Right cardiac atrium (tissue), 5 donors: ENCODE data around the gene ANXA4. TPM values are rescaled to one million over a fixed set of nuclear protein-coding genes. Genes with fewer than 3 reads are reported as not detected.

ENCODE experiments used
- ATAC-seq, 2 donors: fragments of 200-7000 bp; cut with Tn5 transposase; one replicate each; pipeline versions ENCODE4 v1.8.0 to v1.9.1; 2020; ENCODE audit warnings: moderate library complexity in 2 of 2, mild to moderate bottlenecking in 1 of 2
- DNase-seq, 3 donors: peaks; one replicate each; pipeline ENCODE4 v3.0.0-alpha.2; 2020
- H3K27ac ChIP-seq: one replicate; pipeline ENCODE4 v1.5.1; 2013; ENCODE audit warnings: mild to moderate bottlenecking, low read length, control low read depth, moderate library complexity
- H3K27me3 ChIP-seq: one replicate; pipeline ENCODE4 v1.6.1; 2013; ENCODE audit not compliant: control insufficient read depth, insufficient read depth
- H3K4me1 ChIP-seq: one replicate; pipeline ENCODE4 v1.6.1; 2013; ENCODE audit warnings: low read length; ENCODE audit not compliant: control insufficient read depth, insufficient read depth
- H3K4me3 ChIP-seq: one replicate; pipeline ENCODE4 v1.5.1; 2013; ENCODE audit warnings: low read length, control low read depth
- H3K9me3 ChIP-seq: one replicate; pipeline ENCODE4 v1.6.1; 2013; ENCODE audit warnings: low read length; ENCODE audit not compliant: control insufficient read depth
- WGBS: extraction: QIAGEN DNeasy Blood & Tissue Kit; methylation state at CpG from one replicate; pipeline ENCODE4 v1.1.7; 2013; 5-methylcytosine and 5-hydroxymethylcytosine counted together
- intact Hi-C, 4 donors: fragments of 100-400 bp; cut with DNase I; formaldehyde crosslinking; loops; one replicate each; pipeline versions ENCODE4 v1.11.0 to v1.14.0; 2022 to 2023
- polyA plus RNA-seq: library from polyadenylated mRNA; stranded (reverse); fragments of 200-250 nt; gene quantifications from one replicate; pipeline ENCODE4 v1.2.3, GENCODE V29; 2013
- total RNA-seq, 4 donors: library from RNA; stranded (reverse); fragmentation: NEBNext Ultra II Directional; extraction: Animal tissue kit (Norgen Biotek cat#: 25700); gene quantifications; one replicate each; pipeline ENCODE4 v1.2.1, GENCODE V29; 2021
- donor health status: healthy with polysubstance abuse.
- donor health status: DM: no; HTN: yes; CAD: no.
- donor health status: DM: no; HTN: no; CAD: no.
- donor health status: DM: no; HTN: yes; CAD: no; lungs with severe emphysema.
- donor health status: DM: yes; HTN: yes; CAD: no.

ANXA4 gene
- total and polyA plus RNA-seq, 5 donors, result 15.4 to 43.7 (median 27.3) TPM

DNA sequence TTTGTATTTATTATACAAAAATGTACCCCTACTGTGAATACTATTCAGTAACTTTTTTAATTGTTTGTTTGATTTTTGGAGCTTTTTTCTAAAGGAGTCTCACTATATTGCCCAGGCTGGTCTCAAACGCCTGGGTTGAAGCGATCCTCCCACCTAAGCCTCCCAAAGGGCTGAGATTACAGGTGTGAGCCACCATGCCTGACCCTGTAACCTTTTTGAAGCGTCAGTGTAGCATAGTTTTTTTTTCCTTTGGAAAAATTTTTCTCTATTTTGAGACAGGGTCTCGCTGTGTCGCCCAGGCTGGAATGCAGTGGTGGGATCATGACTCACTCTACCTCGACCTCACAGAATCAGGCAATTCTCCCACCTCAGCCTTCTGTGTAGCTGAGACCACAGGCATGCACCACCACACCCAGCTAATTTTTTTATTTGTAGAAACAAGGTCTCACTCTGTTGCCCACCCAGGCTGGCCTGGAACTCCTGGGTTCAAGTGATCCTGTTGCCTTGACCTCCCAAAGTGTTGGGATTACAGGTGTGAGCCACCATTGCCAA, 89.5 kb downstream of the ANXA4 start:
- Histone ChIP-seq H3K9me3 (no peaks in the 10 kb centered on the region), H3K4me1 (no peaks in the 10 kb centered on the region), H3K4me3 (no peak overlapping the region), H3K27ac (no peak overlapping the region), H3K27me3 (no peaks in the 10 kb centered on the region)
- ATAC-seq (no peak), DNase-seq (no peak)
- 93% methylated on average over 6 of the region's 6 CpGs for WGBS
- intact Hi-C loops, result no loop called here

DNA sequence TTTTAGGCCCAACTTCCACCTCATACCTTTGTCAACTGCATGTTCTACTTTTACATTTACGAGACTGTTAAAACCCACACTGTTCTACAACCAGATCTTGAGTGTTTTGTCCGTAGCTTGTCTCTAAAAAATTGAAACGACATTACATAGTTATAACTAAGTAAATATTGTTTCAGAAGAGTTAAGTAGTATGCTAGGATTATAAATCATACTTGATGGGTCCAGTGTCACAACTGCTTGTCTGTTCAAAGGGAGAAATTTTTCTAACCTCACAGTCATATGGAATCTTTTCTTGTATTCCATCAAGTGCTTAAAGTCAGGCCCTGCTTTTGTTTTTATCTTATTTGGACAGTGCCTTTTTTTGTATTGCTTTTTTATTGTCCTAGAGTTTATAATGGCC, 91.8 kb downstream of the ANXA4 start:
- Histone ChIP-seq H3K27me3 (no peaks in the 10 kb centered on the region), H3K4me1 (no peaks in the 10 kb centered on the region), H3K9me3 (no peaks in the 10 kb centered on the region), H3K4me3 (no peak overlapping the region), H3K27ac (no peak overlapping the region)
- ATAC-seq (no peak), DNase-seq (no peak)
- intact Hi-C loops, result no loop called here
- 89% methylated on average over 3 of the region's 3 CpGs for WGBS

DNA sequence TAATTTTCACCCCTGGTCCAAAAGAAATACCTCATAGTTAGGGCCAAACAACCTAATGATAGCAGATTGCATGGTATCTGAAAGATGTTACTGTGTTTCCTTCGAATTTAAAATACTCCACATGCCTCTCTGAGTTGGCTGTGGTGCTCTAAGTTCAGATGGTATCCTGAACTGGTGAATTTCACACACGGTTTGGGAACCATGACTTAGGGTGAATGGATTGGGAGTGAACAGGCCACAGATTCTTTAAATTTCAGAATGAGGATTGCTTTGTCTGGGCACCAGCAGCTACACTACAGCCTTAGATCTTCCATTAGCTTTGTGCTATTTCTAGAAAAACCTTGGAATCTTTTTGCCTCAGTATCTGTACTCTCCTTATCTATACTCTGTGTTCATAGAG, 93.7 kb downstream of the ANXA4 start:
- ATAC-seq, result no peak
- Histone ChIP-seq H3K27me3 (no peaks in the 10 kb centered on the region), H3K9me3 (no peaks in the 10 kb centered on the region), H3K4me1 (no peaks in the 10 kb centered on the region), H3K4me3 (no peak overlapping the region), H3K27ac (no peak overlapping the region)
- WGBS, result 80% methylated on average over 2 of the region's 2 CpGs
- intact Hi-C loops, result no loop called here
- no peak for DNase-seq

DNA sequence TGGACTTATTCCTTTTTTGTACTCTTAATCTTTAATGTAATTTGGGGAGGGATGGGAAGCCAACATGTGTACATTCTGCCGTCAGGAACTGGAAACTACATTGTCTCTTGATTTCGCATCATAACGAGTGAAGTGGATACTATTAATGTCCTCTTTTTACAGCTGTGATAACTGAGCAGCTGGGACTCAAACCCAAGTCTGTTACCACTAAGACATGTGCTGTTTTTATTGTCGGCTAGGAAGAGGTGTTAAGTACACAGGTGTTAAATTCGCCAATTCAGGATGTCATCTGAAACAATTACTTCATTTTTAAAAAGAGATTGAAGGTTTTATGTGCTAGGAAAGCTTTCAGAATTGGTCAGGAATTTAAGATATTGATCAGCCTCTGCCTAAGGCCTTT, 94.4 kb downstream of the ANXA4 start:
- Histone ChIP-seq H3K4me3 (no peak overlapping the region), H3K27ac (no peak overlapping the region), H3K27me3 (no peaks in the 10 kb centered on the region), H3K9me3 (no peaks in the 10 kb centered on the region), H3K4me1 (no peaks in the 10 kb centered on the region)
- DNase-seq, result no peak
- intact Hi-C loops, result no loop called here
- ATAC-seq, result no peak
- 52% methylated on average over 5 of the region's 5 CpGs for WGBS

DNA sequence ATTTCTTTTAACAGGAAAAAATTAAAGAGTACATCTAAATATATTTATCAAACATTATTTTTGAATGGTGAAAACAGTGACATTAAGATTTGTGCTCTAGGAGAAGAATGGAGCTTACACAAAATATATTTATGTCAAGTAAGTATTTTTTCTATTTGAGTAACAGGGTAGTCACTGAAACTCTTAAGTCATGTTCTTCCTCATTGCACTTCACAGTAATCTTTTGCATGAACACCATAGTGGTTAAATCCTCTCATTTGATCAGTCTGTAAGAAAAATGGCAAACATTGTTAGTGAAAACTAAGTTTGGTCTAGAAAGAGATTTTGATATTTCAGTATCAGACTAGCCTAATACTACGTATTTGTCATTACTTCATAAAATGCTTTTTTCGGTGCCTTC, 95.6 kb downstream of the ANXA4 start:
- 97% methylated on average over 2 of the region's 2 CpGs for WGBS
- ATAC-seq (no peak), DNase-seq (no peak)
- H3K27ac ChIP-seq, result no peak overlapping the region
- no peak overlapping the region for H3K4me3 ChIP-seq
- no peaks in the 10 kb centered on the region for H3K4me1 ChIP-seq
- H3K27me3 ChIP-seq, result no peaks in the 10 kb centered on the region
- H3K9me3 ChIP-seq, result no peaks in the 10 kb centered on the region
- intact Hi-C loops, result no loop called here

DNA sequence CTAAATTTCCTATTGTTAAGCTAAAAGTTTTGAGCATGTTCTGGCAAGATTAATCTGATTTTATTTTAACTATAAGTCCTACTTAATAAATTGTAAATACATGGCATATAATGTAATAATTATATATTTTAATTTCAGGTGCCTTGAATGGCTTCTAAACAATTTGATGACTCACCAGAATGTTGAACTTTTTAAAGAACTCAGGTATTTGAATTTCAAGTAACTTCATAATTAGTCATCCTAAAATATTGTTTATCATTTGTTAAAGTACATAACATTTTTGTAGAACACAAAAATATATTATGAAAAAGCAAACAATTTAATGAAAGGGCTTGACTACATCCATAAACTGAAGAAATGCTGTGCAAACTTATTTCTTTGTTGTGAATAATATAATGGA, 102.1 kb downstream of the ANXA4 start:
- Histone ChIP-seq H3K27ac (no peak overlapping the region), H3K4me3 (no peak overlapping the region), H3K4me1 (no peaks in the 10 kb centered on the region), H3K27me3 (no peaks in the 10 kb centered on the region), H3K9me3 (no peaks in the 10 kb centered on the region)
- DNase-seq (no peak), ATAC-seq (no peak)
- intact Hi-C loops, result no loop called here

DNA sequence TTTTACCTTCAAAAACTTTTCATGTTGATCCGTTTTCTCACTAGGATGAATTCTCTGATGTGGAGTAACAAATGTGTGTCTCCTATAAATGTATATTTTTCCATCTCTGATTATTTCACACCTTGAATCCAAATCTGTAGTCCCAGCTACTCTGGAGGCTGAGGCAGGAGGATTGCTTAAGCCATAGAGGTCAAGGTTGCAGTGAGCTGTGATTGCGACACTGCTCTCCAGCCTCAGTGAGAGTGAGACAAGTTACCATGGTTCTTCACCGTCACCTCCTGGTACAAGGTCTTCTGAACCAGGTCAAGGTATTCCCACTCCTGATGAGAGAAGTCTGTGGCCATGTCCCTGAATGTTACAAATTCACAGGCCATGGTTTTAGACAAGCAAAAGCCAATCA, 102.6 kb downstream of the ANXA4 start:
- Histone ChIP-seq H3K4me3 (no peak overlapping the region), H3K27ac (no peak overlapping the region), H3K4me1 (no peaks in the 10 kb centered on the region), H3K9me3 (no peaks in the 10 kb centered on the region), H3K27me3 (no peaks in the 10 kb centered on the region)
- no peak for DNase-seq
- WGBS, result 99% methylated on average over 3 of the region's 3 CpGs
- no peak for ATAC-seq
- intact Hi-C loops, result no loop called here

DNA sequence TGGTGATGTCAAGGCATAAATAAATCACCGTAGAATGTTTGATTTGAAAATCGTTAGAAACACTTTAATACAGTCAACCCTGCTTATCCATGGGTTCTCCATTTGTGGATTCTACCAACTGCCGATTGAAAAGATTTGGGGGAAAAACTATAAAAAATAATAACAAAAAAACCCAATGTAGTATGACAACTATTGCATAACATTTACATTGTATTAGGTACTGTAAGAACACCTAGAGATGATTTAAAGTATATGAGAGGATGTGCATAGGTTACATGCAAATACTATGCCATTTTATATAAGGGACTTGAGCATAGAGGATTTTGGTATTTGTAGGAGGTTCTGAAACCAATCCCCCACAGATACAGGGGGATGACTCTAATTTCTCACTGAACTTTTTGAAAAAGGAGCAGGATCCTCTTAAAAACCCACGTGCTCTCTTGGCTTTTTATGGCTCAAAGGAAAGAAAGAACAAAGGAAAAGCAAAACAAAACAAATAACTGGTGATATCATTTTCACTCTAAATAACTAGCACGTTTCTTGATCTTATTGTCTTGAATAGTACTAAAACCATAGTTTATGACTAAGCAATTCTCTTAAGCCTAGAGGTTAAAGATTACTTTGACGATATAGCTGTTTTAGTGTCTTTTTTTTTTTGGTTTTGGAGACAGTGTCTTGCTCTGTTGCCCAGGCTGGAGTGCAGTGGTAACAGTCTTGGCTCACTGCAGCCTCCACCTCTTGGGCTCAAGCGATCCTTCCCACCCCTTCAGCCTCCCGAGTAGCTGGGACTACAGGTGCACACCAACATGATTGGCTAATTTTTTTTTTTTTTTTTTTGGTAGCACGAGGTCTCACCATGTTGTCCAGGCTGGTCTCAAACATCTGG, 104.5 kb downstream of the ANXA4 start:
- Histone ChIP-seq H3K9me3 (no peaks in the 10 kb centered on the region), H3K4me1 (no peaks in the 10 kb centered on the region), H3K27me3 (no peaks in the 10 kb centered on the region), H3K27ac (no peak overlapping the region), H3K4me3 (no peak overlapping the region)
- intact Hi-C loops, result no loop called here
- no peak for ATAC-seq
- 89% methylated on average over 9 of the region's 9 CpGs for WGBS
- DNase-seq, result no peak

DNA sequence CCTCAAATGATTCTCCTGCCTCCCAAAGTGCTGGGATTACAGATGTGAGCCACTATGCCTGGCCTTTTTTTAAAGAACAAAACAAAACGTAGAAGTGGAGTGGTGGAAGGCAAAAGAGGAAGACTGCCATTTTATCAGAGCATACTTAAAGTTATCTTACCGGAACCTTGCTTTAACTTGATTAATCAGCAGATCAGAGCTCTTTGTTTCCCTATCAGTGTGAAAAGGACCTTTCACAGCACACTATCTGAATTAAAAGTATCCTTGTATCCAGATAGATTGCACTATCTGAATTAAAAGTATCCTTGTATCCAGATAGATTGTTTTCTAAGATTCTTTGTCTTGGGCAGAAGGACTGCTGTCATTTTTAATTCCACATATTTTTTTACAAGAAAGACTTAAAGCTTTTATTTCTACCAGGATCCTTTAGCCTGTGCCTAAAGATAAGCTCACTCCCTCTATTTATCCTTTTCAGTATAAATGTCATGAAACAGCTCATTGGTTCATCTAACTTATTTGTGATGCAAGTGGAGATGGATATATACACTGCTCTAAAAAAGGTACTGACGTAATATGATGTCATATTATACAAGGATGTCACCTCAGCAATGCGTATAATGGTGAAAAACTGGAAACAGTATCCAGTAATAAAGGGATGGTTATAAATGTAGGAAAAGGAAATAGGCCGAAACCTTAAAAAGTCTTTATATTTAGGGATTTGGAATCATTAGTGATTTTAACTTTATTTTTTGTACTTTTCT, 105.3 kb downstream of the ANXA4 start:
- no peak overlapping the region for H3K4me3 ChIP-seq
- WGBS, result 95% methylated on average over 5 of the region's 5 CpGs
- no peak overlapping the region for H3K27ac ChIP-seq
- no peaks in the 10 kb centered on the region for H3K27me3 ChIP-seq
- no peaks in the 10 kb centered on the region for H3K4me1 ChIP-seq
- intact Hi-C loops, result no loop called here
- DNase-seq (no peak), ATAC-seq (no peak)
- H3K9me3 ChIP-seq, result no peaks in the 10 kb centered on the region

DNA sequence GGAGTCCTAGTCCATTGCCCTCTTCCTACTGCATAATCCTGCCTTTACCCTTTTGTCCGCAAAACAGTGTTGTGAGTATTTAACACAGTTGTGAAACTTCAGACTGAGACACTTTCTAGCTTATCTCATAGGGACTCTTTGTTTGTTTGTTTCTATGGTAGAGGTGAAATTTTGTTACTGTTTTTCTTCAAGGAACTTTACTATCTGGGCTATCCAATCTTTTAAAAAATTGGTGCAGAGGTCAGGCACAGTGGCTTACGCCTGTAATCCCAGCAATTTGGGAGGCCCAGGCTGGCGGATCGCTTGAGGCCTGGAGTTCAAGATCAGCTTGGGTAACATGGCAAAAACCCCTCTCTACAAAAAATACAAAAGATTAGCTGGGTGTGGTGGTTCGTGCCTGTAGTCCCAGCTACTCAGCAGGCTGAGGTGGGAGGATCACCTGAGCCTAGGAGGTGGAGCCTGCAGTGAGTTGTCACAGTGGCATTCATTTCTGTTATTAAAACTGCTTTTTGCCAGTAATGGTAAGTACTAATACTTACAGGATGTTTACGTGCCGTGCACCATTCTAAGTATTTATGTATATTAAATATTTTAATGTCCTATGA, 106.4 kb downstream of the ANXA4 start:
- no peaks in the 10 kb centered on the region for H3K4me1 ChIP-seq
- no peak overlapping the region for H3K27ac ChIP-seq
- ATAC-seq, result no peak
- WGBS, result 90% methylated on average over 7 of the region's 7 CpGs
- intact Hi-C loops, result no loop called here
- H3K27me3 ChIP-seq, result no peaks in the 10 kb centered on the region
- no peak overlapping the region for H3K4me3 ChIP-seq
- H3K9me3 ChIP-seq, result no peaks in the 10 kb centered on the region
- no peak for DNase-seq

DNA sequence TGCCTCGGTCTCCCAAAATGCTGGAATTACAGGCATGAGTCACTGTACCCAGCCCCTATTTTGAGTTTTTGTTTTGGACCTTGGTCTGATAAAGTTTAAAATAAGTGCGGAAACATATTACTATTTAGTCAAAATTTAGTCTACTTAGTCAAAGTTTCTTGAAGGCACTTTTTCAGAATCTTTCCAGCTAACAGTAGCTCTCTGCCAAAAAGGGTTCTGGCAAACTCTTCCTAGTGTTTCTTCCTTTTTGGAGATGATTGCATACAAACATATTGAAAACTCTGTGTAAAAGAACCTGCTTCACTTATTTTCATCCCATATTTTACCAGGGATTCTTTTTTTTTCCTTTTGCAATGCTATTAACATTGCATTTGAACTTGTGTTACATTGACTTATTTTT, 116.3 kb downstream of the ANXA4 start:
- Histone ChIP-seq H3K27me3 (no peaks in the 10 kb centered on the region), H3K27ac (no peak overlapping the region), H3K9me3 (no peaks in the 10 kb centered on the region), H3K4me1 (no peaks in the 10 kb centered on the region), H3K4me3 (no peak overlapping the region)
- intact Hi-C loops, result no loop called here
- no peak for ATAC-seq
- WGBS, result 92% methylated on average over 2 of the region's 2 CpGs
- DNase-seq, result no peak
